A549 (cell line): ENCODE results near the gene RPL13. TPM values are rescaled to one million over a fixed set of nuclear protein-coding genes. Genes with fewer than 3 reads are reported as not detected.
A peak's percentile ranks its signal among the peaks of the same experiment; 100 is the strongest.

Experiments used
- ATAC-seq, 2 experiments: fragments of 200-7000 bp in 1 of 2; fragments of >200 bp in 1 of 2; cut with Nextera tagmentation in 1 of 2; cut with Tn5 transposase in 1 of 2; 3 replicates each; pipeline versions ENCODE4 v1.8.0 to v1.9.1; 2018 to 2020; ENCODE audit warnings: mild to moderate bottlenecking in 1 of 2, moderate library complexity in 1 of 2
- CTCF ChIA-PET: fragments of 300-600 bp; sonication (Branson Sonifier 250); formaldehyde crosslinking; extraction: SDS; loops from one replicate; lab custom pipeline; 2021; ENCODE audit warnings: antibody characterized with exemption, inconsistent platforms; lab: Yijun Ruan, JAX
- POLR2A ChIA-PET: fragments of 350-600 bp; formaldehyde crosslinking; extraction: SDS; loops from one replicate; lab custom pipeline; 2021; ENCODE audit warnings: antibody characterized with exemption, inconsistent platforms; lab: Yijun Ruan, JAX
- DNase-seq, 2 experiments: peaks; one replicate each; pipeline versions ENCODE4 v3.0.0 to v3.0.0-alpha.2; 2011 to 2016; ENCODE audit warnings: low read depth in 1 of 2, low spot score in 1 of 2
- FAIRE-seq: peaks from 2 replicates; lab custom pipeline; 2011; peaks lifted over from hg19 to GRCh38; lab: Jason Lieb, UNC
- H3K27ac ChIP-seq, 2 experiments: fragments of >200 bp; sonication (Bioruptor Twin); formaldehyde crosslinking; 3 replicates each; pipeline ENCODE4 v1.5.1; 2016 to 2017
- H3K4me1 ChIP-seq: fragments of >200 bp; sonication (Bioruptor Twin); formaldehyde crosslinking; 3 replicates; pipeline ENCODE4 v1.6.1; 2016
- H3K4me2 ChIP-seq: fragments of >200 bp; sonication (Bioruptor Twin); formaldehyde crosslinking; 3 replicates; pipeline ENCODE4 v1.6.1; 2016
- H3K4me3 ChIP-seq: fragments of >200 bp; sonication (Bioruptor Twin); formaldehyde crosslinking; 3 replicates; pipeline ENCODE4 v1.5.1; 2016
- H3K9me3 ChIP-seq: fragments of >200 bp; sonication (Bioruptor Twin); formaldehyde crosslinking; 3 replicates; pipeline ENCODE4 v1.6.1; 2016
- ATOH8 ChIP-seq: fragments of 250-450 bp; sonication (Bioruptor Pico); IDR thresholded peaks from 2 replicates; pipeline ENCODE4 v1.5.0; 2020; ENCODE audit warnings: low read depth, mild to moderate bottlenecking, moderate library complexity
- BCL3 ChIP-seq: fragments of >200 bp; sonication (Bioruptor Twin); formaldehyde crosslinking; IDR thresholded peaks from 3 replicates; pipeline ENCODE4 v1.6.1; 2016
- CEBPB ChIP-seq, 2 experiments: fragments of >200 bp in 1 of 2; sonication (Bioruptor Twin) in 1 of 2; formaldehyde crosslinking in 1 of 2; IDR thresholded peaks; 2 replicates each; pipeline ENCODE4 v1.6.1; 2012 to 2016
- CTCF ChIP-seq: fragments of >200 bp; sonication (Bioruptor Twin); formaldehyde crosslinking; IDR thresholded peaks from 3 replicates; pipeline ENCODE4 v1.5.1; 2016
- EP300 ChIP-seq, 2 experiments: fragments of >200 bp; sonication (Bioruptor Twin); formaldehyde crosslinking; IDR thresholded peaks; 2 replicates in 1 of 2; 3 replicates in 1 of 2; pipeline ENCODE4 v1.6.1; 2016 to 2017
- FOSB ChIP-seq: fragments of 250-450 bp; sonication (Bioruptor Pico); IDR thresholded peaks from 2 replicates; pipeline ENCODE4 v1.5.0; 2020; ENCODE audit warnings: mild to moderate bottlenecking, moderate library complexity
- FOSL2 ChIP-seq, 2 experiments: fragments of 450-650 bp in 1 of 2; fragments of >200 bp in 1 of 2; sonication (Bioruptor Twin) in 1 of 2; formaldehyde crosslinking; IDR thresholded peaks; 2 replicates each; pipeline versions ENCODE4 v1.5.0 to v1.6.1; 2016 to 2020; ENCODE audit warnings: mild to moderate bottlenecking in 1 of 2, moderate library complexity in 1 of 2
- FOXS1 ChIP-seq: fragments of 250-450 bp; sonication (Bioruptor Pico); IDR thresholded peaks from 2 replicates; pipeline ENCODE4 v1.5.0; 2020; ENCODE audit warnings: mild to moderate bottlenecking, moderate library complexity
- HDAC2 ChIP-seq: fragments of 200-600 bp; sonication (generic); IDR thresholded peaks from 2 replicates; pipeline ENCODE4 v1.6.1; 2016
- HEYL ChIP-seq: fragments of 250-450 bp; sonication (Bioruptor Pico); IDR thresholded peaks from 2 replicates; pipeline ENCODE4 v1.8.0; 2021; ENCODE audit warnings: mild to moderate bottlenecking, moderate library complexity
- HOXA7 ChIP-seq: fragments of 250-450 bp; sonication (Bioruptor Pico); IDR thresholded peaks from 2 replicates; pipeline ENCODE4 v1.5.0; 2020; ENCODE audit warnings: mild to moderate bottlenecking, moderate library complexity
- HOXB13 ChIP-seq: fragments of 250-450 bp; sonication (Bioruptor Pico); IDR thresholded peaks from 2 replicates; pipeline ENCODE4 v1.5.0; 2020; ENCODE audit warnings: low read depth, mild to moderate bottlenecking, moderate library complexity
- JUN ChIP-seq, 2 experiments: fragments of >200 bp; sonication (Bioruptor Twin); formaldehyde crosslinking; IDR thresholded peaks; 2 replicates in 1 of 2; 3 replicates in 1 of 2; pipeline ENCODE4 v1.6.1; 2016 to 2017
- MAX ChIP-seq: IDR thresholded peaks from 2 replicates; pipeline ENCODE4 v1.6.1; 2012
- NFE2L2 ChIP-seq: fragments of 150-350 bp; conservative IDR thresholded peaks from 2 replicates; pipeline ENCODE4 v1.6.1; 2014; ENCODE audit warnings: low read length
- NPAS2 ChIP-seq: fragments of 250-450 bp; sonication (Bioruptor Pico); IDR thresholded peaks from 2 replicates; pipeline ENCODE4 v1.8.0; 2022; ENCODE audit warnings: mild to moderate bottlenecking, moderate library complexity, borderline replicate concordance
- TFCP2L1 ChIP-seq: fragments of 250-450 bp; sonication (Bioruptor Pico); IDR thresholded peaks from 2 replicates; pipeline ENCODE4 v1.5.0; 2021; ENCODE audit warnings: mild to moderate bottlenecking
- USF2 ChIP-seq: fragments of 450-650 bp; IDR thresholded peaks from 2 replicates; pipeline ENCODE4 v1.6.1; 2014; ENCODE audit warnings: antibody characterized with exemption
- WGBS: methylation state at CpG from one replicate; pipeline ENCODE4 v1.1.6; 2017; ENCODE audit errors: missing lambda C conversion rate; 5-methylcytosine and 5-hydroxymethylcytosine counted together
- polyA plus RNA-seq, 4 experiments: library from polyadenylated mRNA; depleted of rRNA in 3 of 4; stranded (reverse); fragments of >200 nt; fragmentation: RNase III in 1 of 4; extraction: RNeasy Plus Mini Kit Qiagen cat#74134 plus additional on column Dnase treatment in 1 of 4; gene quantifications; 2 replicates in 3 of 4; 3 replicates in 1 of 4; pipeline ENCODE4 v1.2.3, GENCODE V29; 2011 to 2017

The RPL13 gene
- polyA plus RNA-seq, 2 of the 4 experiments (the other 2 are of a cell fraction) = 2,911 to 3,044 TPM

- no peak for ATAC-seq
These were observed 1.6 kb downstream of the RPL13 start for GRCh38 chr16:89561884-89562599.

GRCh38 chr16:89562939-89563338 lies 2.5 kb downstream of the RPL13 start:
- Histone ChIP-seq H3K4me2 (peak overlapping the region; percentile 99), H3K27ac (peak overlapping the region in 1 of 2 experiments; percentile 96; a peak in 4 of 6 replicates)
- CTCF ChIA-PET = interaction anchor here (1.4 to 1.5 kb wide), 2 partner anchors 70 to 79 kb away, joined by 3 to 5 read pairs; no protein-coding TSS in a partner anchor
- POLR2A ChIA-PET = interaction anchor here (0.7 kb wide), 1 partner anchor 70 kb away, joined by 3 read pairs; no protein-coding TSS in a partner anchor
- ATAC-seq = no peak
- TF ChIP-seq HEYL (CRISPR knock-in tag) = no peak
- no peak for TF ChIP-seq HDAC2
- no peak for TF ChIP-seq CEBPB (IDR thresholded peaks at IDR 0.05)
- no peak for TF ChIP-seq EP300 (IDR thresholded peaks at IDR 0.05)
- no peak for TF ChIP-seq NPAS2
- TF ChIP-seq, all 56 proteins: peak for 0
- H3K4me1 ChIP-seq = peaks cover 54% of the 10 kb centered on the region
- peak overlapping the region; percentile 99 for H3K4me3 ChIP-seq
- no peak for FAIRE-seq
- no peak for DNase-seq
- no peaks in the 10 kb centered on the region for H3K9me3 ChIP-seq
- 51% methylated on average over 12 of the region's 12 CpGs for WGBS

More at GRCh38 chr16:89561884-89562599, 1.6 kb downstream of the RPL13 start:
- CTCF ChIA-PET = interaction anchor here (0.7 kb wide), 1 partner anchor 79 kb away, joined by 3 read pairs; no protein-coding TSS in a partner anchor
- peak in 1 of 2 experiments; percentile 47 for DNase-seq
- Histone ChIP-seq H3K27ac (peak overlapping the region; percentile 96 to 99), H3K9me3 (no peaks in the 10 kb centered on the region), H3K4me3 (peak overlapping the region; percentile 99), H3K4me2 (peak overlapping the region; percentile 99), H3K4me1 (peaks cover 58% of the 10 kb centered on the region)
- FAIRE-seq = no peak
- no peak for TF ChIP-seq FOSB (CRISPR knock-in tag)
- peak; percentile 52 for TF ChIP-seq MAX
- TF ChIP-seq BCL3 = 0 out of 3 replicates have a peak, but pooled peaks have one; percentile 43
- TF ChIP-seq USF2 = 0 out of 2 replicates have a peak, but pooled peaks have one; percentile 3
- WGBS = 10% methylated on average over 23 of the region's 23 CpGs
- POLR2A ChIA-PET = no interaction called here

GRCh38 chr16:89563639-89564392 lies 3.3 kb downstream of the RPL13 start:
- H3K27ac ChIP-seq = peak overlapping the region in 1 of 2 experiments; percentile 96; a peak in 3 of 6 replicates
- no peak for DNase-seq
- POLR2A ChIA-PET = interaction anchor here (0.9 to 1.4 kb wide), 2 partner anchors 17 to 70 kb away, joined by 3 read pairs; no protein-coding TSS in a partner anchor
- WGBS = 54% methylated on average over 12 of the region's 12 CpGs
- no peaks in the 10 kb centered on the region for H3K9me3 ChIP-seq
- H3K4me1 ChIP-seq = peaks cover 49% of the 10 kb centered on the region
- TF ChIP-seq FOSL2 (IDR thresholded peaks at IDR 0.05) = no peak
- no peak for TF ChIP-seq FOSL2 (CRISPR knock-in tag; IDR thresholded peaks at IDR 0.05)
- TF ChIP-seq ATOH8 (CRISPR knock-in tag) = no peak
- no peak for TF ChIP-seq NFE2L2
- peak in 1 of 2 experiments; percentile 44; a peak in 1 of 5 replicates for TF ChIP-seq JUN (IDR thresholded peaks at IDR 0.05)
- 0 out of 2 replicates have a peak, but pooled peaks have one; percentile 10 for TF ChIP-seq HOXA7
- no peak for TF ChIP-seq NPAS2
- TF ChIP-seq CTCF = no peak
- no peak for TF ChIP-seq USF2
- no peak for TF ChIP-seq HOXB13 (CRISPR knock-in tag)
- no peak for TF ChIP-seq FOXS1 (CRISPR knock-in tag)
- TF ChIP-seq TFCP2L1 (CRISPR knock-in tag) = 0 out of 2 replicates have a peak, but pooled peaks have one; percentile 10
- TF ChIP-seq, all 56 proteins: peak for 3
- CTCF ChIA-PET = interaction anchor here (1.0 to 2.7 kb wide), 6 partner anchors 10 to 78 kb away, joined by 3 to 11 read pairs (median 4); partner anchors contain the start of gene CPNE7
- H3K4me3 ChIP-seq = peak overlapping the region; percentile 99
- no peak for ATAC-seq
- FAIRE-seq = no peak
- H3K4me2 ChIP-seq = peak overlapping the region; percentile 99
